IPS-20b (cell line): ENCODE results near the gene TNS3.
"Not testable (repeated sequence)": the region's sequence is repeated elsewhere in the genome, so short reads cannot be mapped to it uniquely, and the experiment has no call there.

Experiments
- H3K27ac ChIP-seq: one replicate; pipeline ENCODE4 v1.5.1; 2013; ENCODE audit warnings: low read length
- H3K27me3 ChIP-seq: 2 replicates; pipeline ENCODE4 v1.6.1; 2013; ENCODE audit warnings: mild to moderate bottlenecking, low read length, inconsistent platforms; ENCODE audit not compliant: insufficient read depth
- H3K36me3 ChIP-seq: 2 replicates; pipeline ENCODE4 v1.6.1; 2013; ENCODE audit warnings: low read depth, mild to moderate bottlenecking, inconsistent platforms, low read length, moderate library complexity; ENCODE audit not compliant: insufficient read depth
- H3K4me1 ChIP-seq: 2 replicates; pipeline ENCODE4 v1.6.1; 2013; ENCODE audit warnings: mild to moderate bottlenecking, control low read depth, inconsistent platforms, low read length, moderate library complexity; ENCODE audit not compliant: insufficient read depth
- H3K4me3 ChIP-seq: 2 replicates; pipeline ENCODE4 v1.5.1; 2013; ENCODE audit warnings: mild to moderate bottlenecking, low read length, inconsistent platforms
- H3K9ac ChIP-seq: 2 replicates; pipeline ENCODE4 v1.6.1; 2013; ENCODE audit warnings: low read depth, mild to moderate bottlenecking, inconsistent platforms, low read length, moderate library complexity
- H3K9me3 ChIP-seq: 2 replicates; pipeline ENCODE4 v1.6.1; 2013; ENCODE audit warnings: mild to moderate bottlenecking, low read depth, low read length, inconsistent platforms; ENCODE audit not compliant: insufficient read depth

TNS3 gene

GRCh38 chr7:47541485-47541884 lies 40.4 kb downstream of the TNS3 start:
- not testable (repeated sequence) for H3K36me3 ChIP-seq, H3K9me3 ChIP-seq, H3K4me3 ChIP-seq, H3K27ac ChIP-seq, H3K9ac ChIP-seq
- H3K27me3 ChIP-seq: peaks cover 30% of the 10 kb centered on the region
- peaks cover 14% of the 10 kb centered on the region; the same call in 1 of the 2 replicates for H3K4me1 ChIP-seq

- Histone ChIP-seq H3K27me3 (peaks cover 38% of the 10 kb centered on the region), H3K9me3 (no peaks in the 10 kb centered on the region), H3K4me1 (peaks cover 17% of the 10 kb centered on the region; the same call in 1 of the 2 replicates), H3K4me3 (no peak overlapping the region), H3K27ac (no peak overlapping the region), H3K9ac (no peak overlapping the region), H3K36me3 (no peaks in the 10 kb centered on the region)
Observed at GRCh38 chr7:47540387-47541350, 41.2 kb downstream of the TNS3 start.

- H3K9me3 ChIP-seq: no peaks in the 10 kb centered on the region
- H3K4me3 ChIP-seq: no peak overlapping the region
- H3K9ac ChIP-seq: no peak overlapping the region
- H3K36me3 ChIP-seq: no peaks in the 10 kb centered on the region
- H3K27ac ChIP-seq: no peak overlapping the region
- peaks cover 23% of the 10 kb centered on the region for H3K4me1 ChIP-seq
- peaks cover 45% of the 10 kb centered on the region for H3K27me3 ChIP-seq
Observed at GRCh38 chr7:47540053-47540386, 41.9 kb downstream of the TNS3 start.

GRCh38 chr7:47539398-47540052 lies 42.4 kb downstream of the TNS3 start:
- Histone ChIP-seq H3K4me1 (peaks cover 28% of the 10 kb centered on the region), H3K27me3 (peaks cover 48% of the 10 kb centered on the region), H3K27ac (no peak overlapping the region), H3K36me3 (no peaks in the 10 kb centered on the region), H3K9ac (no peak overlapping the region), H3K4me3 (no peak overlapping the region), H3K9me3 (no peaks in the 10 kb centered on the region)

GRCh38 chr7:47538846-47539311 lies 43.0 kb downstream of the TNS3 start:
- H3K9ac ChIP-seq: no peak overlapping the region
- no peak overlapping the region for H3K27ac ChIP-seq
- no peaks in the 10 kb centered on the region for H3K9me3 ChIP-seq
- H3K36me3 ChIP-seq: no peaks in the 10 kb centered on the region
- no peak overlapping the region for H3K4me3 ChIP-seq
- H3K4me1 ChIP-seq: peaks cover 27% of the 10 kb centered on the region
- peaks cover 48% of the 10 kb centered on the region for H3K27me3 ChIP-seq

GRCh38 chr7:47537716-47538675 lies 43.9 kb downstream of the TNS3 start:
- Histone ChIP-seq H3K4me3 (peak overlapping the region; percentile 70), H3K9me3 (no peaks in the 10 kb centered on the region)

GRCh38 chr7:47536661-47537611 lies 45.0 kb downstream of the TNS3 start:
- H3K36me3 ChIP-seq: no peaks in the 10 kb centered on the region
- H3K9me3 ChIP-seq: peaks cover 5% of the 10 kb centered on the region; the same call in 1 of the 2 replicates
- H3K9ac ChIP-seq: peak overlapping the region; percentile 40; the same call in 1 of the 2 replicates
- H3K27ac ChIP-seq: no peak overlapping the region
- peak overlapping the region; percentile 70 for H3K4me3 ChIP-seq
- H3K4me1 ChIP-seq: peaks cover 25% of the 10 kb centered on the region
- peaks cover 48% of the 10 kb centered on the region for H3K27me3 ChIP-seq

More at GRCh38 chr7:47537716-47538675, 43.9 kb downstream of the TNS3 start:
- Histone ChIP-seq H3K9ac (peak overlapping the region; percentile 40; the same call in 1 of the 2 replicates), H3K27me3 (peaks cover 48% of the 10 kb centered on the region), H3K4me1 (peaks cover 25% of the 10 kb centered on the region), H3K27ac (no peak overlapping the region), H3K36me3 (no peaks in the 10 kb centered on the region)

- peak overlapping the region; percentile 40; the same call in 1 of the 2 replicates for H3K9ac ChIP-seq
- H3K27ac ChIP-seq: no peak overlapping the region
- peaks cover 5% of the 10 kb centered on the region; the same call in 1 of the 2 replicates for H3K9me3 ChIP-seq
Observed at GRCh38 chr7:47535704-47536628, 45.9 kb downstream of the TNS3 start.

GRCh38 chr7:47535035-47535703 lies 46.7 kb downstream of the TNS3 start:
- H3K9ac ChIP-seq: peak overlapping the region; percentile 6; the same call in 1 of the 2 replicates
- peaks cover 48% of the 10 kb centered on the region for H3K27me3 ChIP-seq
- peaks cover 25% of the 10 kb centered on the region for H3K4me1 ChIP-seq
- peak overlapping the region; percentile 70; the same call in 1 of the 2 replicates for H3K4me3 ChIP-seq
- H3K27ac ChIP-seq: no peak overlapping the region
- no peaks in the 10 kb centered on the region for H3K36me3 ChIP-seq
- peaks cover 5% of the 10 kb centered on the region; the same call in 1 of the 2 replicates for H3K9me3 ChIP-seq

More at GRCh38 chr7:47535704-47536628, 45.9 kb downstream of the TNS3 start:
- Histone ChIP-seq H3K4me3 (peak overlapping the region; percentile 70), H3K4me1 (peaks cover 25% of the 10 kb centered on the region), H3K27me3 (peaks cover 48% of the 10 kb centered on the region), H3K36me3 (no peaks in the 10 kb centered on the region)
